ENCODE measurements around the gene KIAA1328. TPM values are rescaled to one million over a fixed set of nuclear protein-coding genes. Genes with fewer than 3 reads are reported as not detected.
"Not testable (repeated sequence)": the region's sequence is repeated elsewhere in the genome, so short reads cannot be mapped to it uniquely, and the experiment has no call there.

KIAA1328 gene
- total RNA-seq, 4 donors from 2014 or later: 6.0 to 23.5 (median 11.1) TPM

GRCh38 chr18:37166491-37166890, 337.6 kb downstream of the KIAA1328 start:
- DNase-seq (ENCODE audit: low spot score) (no peak), ATAC-seq (ENCODE audit: low FRiP score) (no peak)
- no peak for TF ChIP-seq CTCF (IDR thresholded peaks at IDR 0.05)

DNA sequence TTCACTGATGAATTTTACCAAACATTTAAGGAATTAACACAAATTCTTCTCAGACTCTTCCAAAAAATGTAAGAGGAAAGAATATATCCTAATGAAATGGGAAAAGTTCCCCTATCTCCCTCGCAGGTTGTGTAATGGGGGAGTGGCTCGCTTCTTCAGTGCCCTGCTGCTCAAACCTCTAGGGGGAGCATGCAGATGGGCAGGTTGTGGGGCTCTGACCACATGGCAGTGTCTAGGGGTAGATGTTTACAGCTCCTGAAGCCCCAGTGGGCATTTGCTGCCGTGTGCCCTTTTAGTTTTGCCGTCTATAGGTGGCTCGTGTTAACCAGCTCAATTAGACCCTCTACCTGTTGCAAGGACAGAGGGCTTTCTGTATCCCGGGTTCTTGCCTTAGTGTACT, 338.0 kb downstream of the KIAA1328 start:
- ATAC-seq (ENCODE audit: low FRiP score); DNase-seq (ENCODE audit: low spot score): not testable (repeated sequence)

GRCh38 chr18:37170984-37171383, 342.1 kb downstream of the KIAA1328 start:
- no peak for ATAC-seq (ENCODE audit: low FRiP score)
- no peak for TF ChIP-seq CTCF (IDR thresholded peaks at IDR 0.05)
- no peak for DNase-seq (ENCODE audit: low spot score)

DNA sequence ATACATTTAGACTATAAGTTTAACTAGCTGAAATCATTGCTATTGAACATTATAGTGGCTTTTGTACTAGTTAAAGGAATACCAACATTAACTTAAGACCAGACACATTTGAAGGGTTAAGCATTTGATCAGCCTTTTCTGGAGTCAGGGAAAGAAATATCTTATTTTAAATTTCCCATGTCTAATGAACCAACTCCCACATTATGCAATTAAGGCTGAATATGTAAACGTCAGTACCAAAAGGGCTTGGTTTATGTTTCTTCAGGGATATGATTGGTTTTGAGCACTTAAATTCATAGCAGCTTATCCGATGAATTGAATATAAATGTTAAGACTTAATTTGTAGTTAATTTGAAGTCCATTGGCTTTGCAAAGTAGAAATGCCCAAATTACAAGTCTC, 344.5 kb downstream of the KIAA1328 start:
- no peak for ATAC-seq (ENCODE audit: low FRiP score)
- no peak for TF ChIP-seq CTCF (IDR thresholded peaks at IDR 0.05)
- DNase-seq (ENCODE audit: low spot score): no peak

GRCh38 chr18:37175727-37176620, 347.0 kb downstream of the KIAA1328 start:
- TF ChIP-seq CTCF (IDR thresholded peaks at IDR 0.05): no peak
- no peak for ATAC-seq (ENCODE audit: low FRiP score)
- DNase-seq (ENCODE audit: low spot score): no peak

DNA sequence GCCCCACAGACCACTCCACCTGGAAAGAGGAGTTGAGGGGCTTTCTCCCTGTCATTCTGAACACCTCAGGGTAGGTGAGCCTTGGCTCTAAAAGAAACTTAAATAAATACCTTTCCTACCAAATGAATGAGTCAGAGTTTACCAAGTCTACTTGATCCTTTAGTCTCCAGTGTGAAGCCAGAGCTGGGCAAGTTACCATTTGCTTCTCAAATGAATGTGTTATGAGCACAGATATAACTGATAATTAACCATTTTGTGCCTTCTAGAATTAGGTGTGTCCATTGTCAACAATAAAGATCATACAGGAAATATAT, 347.7 kb downstream of the KIAA1328 start:
- DNase-seq (ENCODE audit: low spot score) (no peak), ATAC-seq (ENCODE audit: low FRiP score) (no peak)
- TF ChIP-seq CTCF (IDR thresholded peaks at IDR 0.05): no peak

DNA sequence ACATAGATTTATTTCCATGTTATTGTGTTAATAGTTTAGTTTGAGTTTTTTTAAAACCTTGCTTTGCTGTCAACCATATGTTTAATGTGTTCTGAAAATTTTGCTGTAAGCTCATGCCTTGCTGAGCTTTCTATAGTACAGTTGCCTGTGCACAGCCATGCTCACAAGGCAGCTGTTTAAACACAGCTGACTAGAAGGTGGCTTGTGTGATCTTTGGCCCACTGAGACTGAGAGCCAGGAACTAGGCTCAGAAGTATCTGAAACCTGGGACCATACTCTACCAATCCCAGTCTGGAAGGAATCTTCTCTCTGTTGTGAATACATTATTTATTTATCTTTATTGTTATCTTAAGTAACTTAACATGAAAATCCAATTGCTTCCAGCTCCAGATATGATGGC, 350.5 kb downstream of the KIAA1328 start:
- TF ChIP-seq CTCF (IDR thresholded peaks at IDR 0.05): no peak
- ATAC-seq (ENCODE audit: low FRiP score) (no peak), DNase-seq (ENCODE audit: low spot score) (no peak)

Measured in omental fat pad (tissue), 4 donors.